HG03175 (cell line): ENCODE results near the gene OIT3.

Source experiments
- ATAC-seq: cut with Tn5 transposase; IDR thresholded peaks from one replicate; pipeline ENCODE4 v1.9.1; 2021; ENCODE audit warnings: mild to moderate bottlenecking, moderate library complexity; ENCODE audit not compliant: unreplicated experiment

Gene OIT3

GRCh38 chr10:72893136-72893798, at the start of gene OIT3:
OIT3 (plus strand) TSS chr10:72893739; CDS start chr10:72893799, 60 bp downstream.
- ATAC-seq = no peak

- no peak for ATAC-seq
Observed at GRCh38 chr10:72846238-72846637, 47.3 kb upstream of the OIT3 start.

GRCh38 chr10:72847681-72848080, 45.9 kb upstream of the OIT3 start:
- ATAC-seq = no peak

DNA sequence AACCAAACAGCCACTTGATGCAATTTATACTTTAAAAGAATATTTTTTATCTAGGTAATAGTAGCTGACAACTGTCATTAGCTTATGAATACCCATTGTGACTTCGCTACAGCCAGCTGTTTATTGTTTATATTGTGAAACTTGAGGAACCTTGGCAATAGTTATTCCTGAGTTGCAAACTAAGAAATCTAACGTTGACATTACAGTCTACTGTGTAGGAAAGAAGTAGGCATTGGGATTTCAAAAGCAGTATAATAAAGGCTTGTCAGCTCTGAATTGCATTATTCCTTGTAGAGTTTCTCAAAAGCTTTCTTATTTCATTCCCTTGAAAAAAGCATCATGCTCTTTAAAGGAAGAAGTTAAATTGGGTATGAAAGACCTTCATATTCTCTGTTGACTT, 42.7 kb upstream of the OIT3 start:
- no peak for ATAC-seq

DNA sequence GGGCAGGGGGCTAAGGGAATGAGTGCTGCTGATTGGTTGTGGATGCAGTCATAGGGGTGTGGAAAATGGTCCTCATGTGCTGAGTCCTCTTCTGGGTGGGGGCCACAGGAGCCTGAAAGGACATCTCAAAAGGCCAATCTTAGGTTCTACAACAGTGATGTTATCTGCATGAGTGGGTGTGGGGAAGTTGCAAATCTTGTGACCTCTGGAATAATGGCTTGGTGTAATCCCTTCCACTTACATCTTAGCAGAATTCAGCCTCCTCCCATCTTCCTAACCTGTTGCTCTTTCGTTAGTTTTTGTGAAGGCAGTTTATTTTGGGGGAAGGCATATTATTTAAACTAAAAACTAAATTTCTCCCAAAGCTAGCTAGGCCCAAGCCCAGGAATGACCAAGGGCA, 42.0 kb upstream of the OIT3 start:
- ATAC-seq = no peak

- no peak for ATAC-seq
Observed at GRCh38 chr10:72852508-72852907, 41.0 kb upstream of the OIT3 start.

DNA sequence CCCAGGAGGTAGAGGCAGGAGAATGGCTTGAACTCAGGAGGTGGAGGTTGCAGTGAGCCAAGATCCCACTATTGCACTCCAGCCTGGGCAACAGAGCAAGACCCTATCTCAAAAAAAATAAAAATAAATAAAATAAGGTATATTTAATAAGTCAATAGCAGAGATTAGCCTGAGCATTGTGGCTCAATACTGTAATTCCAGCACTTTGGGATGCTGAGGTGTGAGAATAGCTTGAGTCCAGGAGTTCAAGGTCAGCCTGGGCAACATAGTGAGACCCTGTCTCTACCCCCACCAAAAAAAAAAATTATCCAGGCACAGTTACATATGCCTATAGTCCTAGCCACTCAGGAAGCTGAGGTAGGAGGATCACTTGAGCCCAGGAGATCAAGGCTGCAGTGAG, 38.4 kb upstream of the OIT3 start:
- ATAC-seq = no peak

GRCh38 chr10:72855790-72856189, 37.7 kb upstream of the OIT3 start:
- no peak for ATAC-seq

GRCh38 chr10:72858067-72858466, 35.5 kb upstream of the OIT3 start:
- no peak for ATAC-seq

- ATAC-seq = no peak
Observed at GRCh38 chr10:72862957-72863356, 30.6 kb upstream of the OIT3 start.

- ATAC-seq = no peak
Observed at GRCh38 chr10:72875250-72876055, 18.1 kb upstream of the OIT3 start.

GRCh38 chr10:72879245-72879644, 14.3 kb upstream of the OIT3 start:
- no peak for ATAC-seq

DNA sequence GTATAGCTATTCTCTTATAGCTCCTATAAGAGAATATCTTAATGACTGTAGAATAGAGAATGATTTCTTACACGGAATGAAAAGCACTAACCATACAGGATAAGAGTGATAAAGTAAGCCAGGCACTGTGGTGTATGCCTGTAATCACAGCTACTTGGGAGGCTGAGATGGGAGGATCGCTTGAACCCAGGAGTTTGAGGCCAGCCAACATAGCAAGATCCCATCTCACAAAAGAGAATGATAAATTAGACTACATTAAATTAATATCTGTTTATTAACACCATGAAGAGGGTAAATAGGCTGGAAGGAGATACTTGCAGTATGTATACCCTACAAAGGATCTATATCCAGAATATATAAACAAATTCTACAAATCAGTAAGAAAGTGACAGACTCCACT, 12.2 kb upstream of the OIT3 start:
- no peak for ATAC-seq

DNA sequence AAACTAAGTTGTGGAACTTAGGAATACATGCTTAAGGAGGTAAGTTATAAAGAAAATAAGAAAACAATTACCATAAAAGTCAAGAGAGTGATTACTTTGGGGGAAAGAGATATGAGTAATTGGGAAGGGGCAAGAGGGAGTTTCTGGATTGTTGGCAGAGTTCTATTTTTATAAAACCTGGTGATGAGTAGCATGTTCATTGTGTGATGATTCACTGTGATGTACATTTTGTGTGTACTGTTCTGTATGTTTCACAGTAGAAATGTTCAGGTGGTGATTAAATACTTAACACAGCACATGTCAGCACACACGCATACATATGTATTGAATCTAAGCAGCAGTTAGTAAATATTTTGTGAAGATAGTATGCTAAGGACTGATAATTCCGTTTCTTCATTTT, 9.7 kb upstream of the OIT3 start:
- ATAC-seq = no peak

DNA sequence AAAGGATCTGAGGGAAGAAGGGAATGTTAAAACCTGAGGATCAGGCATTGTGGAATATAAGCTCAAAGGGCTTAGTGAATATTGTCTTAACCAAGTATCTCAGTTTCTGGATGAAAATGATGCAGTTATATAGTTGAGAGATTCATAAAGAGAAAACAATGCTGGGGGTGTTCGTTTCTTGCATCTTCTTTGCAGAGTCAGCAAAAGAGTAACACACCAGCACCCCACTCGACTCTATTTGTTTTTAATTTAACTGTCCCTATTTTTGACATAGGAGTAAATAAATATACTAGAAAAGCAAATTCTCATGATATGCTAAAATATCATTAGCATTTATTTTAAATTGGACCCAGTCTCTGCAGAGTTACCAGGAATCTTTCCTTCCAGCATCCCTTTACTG, 7.6 kb upstream of the OIT3 start:
- ATAC-seq = no peak

DNA sequence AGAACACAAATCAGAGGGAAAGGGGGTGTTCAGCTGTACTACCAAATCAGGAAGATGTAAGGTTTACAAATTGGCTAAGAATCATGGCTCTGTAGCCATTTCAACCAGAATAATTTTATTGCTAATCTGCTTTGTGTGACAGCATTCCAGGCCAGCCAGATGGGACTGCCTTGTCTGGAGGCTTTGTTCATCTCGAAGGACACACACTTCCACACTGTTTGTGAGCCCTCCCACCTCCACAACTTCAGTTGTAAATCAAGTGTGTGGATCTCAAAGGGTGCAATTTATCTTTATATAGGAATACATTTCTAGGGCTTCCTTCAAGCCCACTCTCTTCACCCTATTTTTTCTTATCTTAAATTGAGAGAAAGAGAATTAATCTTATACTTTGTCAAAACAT, 6.9 kb upstream of the OIT3 start:
- no peak for ATAC-seq

DNA sequence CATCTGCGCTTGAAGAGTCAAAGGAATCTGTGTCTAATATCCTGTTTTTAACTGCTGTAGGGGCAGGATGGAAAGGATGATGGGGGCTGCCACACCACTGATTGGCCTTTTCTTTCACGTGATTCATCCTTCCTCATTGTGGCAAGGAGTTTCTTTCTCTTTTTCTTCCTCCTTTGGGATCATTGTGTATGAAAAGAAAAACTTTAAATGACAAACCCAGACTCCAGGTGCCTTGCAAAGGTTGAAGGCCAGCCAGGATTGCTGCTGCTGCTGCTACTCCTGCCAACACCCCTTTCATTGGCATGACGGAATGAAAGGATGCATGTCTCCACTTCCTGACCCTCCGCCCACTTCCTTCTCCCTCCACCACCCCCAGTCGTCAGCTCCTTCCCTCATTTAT, 6.5 kb upstream of the OIT3 start:
- no peak for ATAC-seq

DNA sequence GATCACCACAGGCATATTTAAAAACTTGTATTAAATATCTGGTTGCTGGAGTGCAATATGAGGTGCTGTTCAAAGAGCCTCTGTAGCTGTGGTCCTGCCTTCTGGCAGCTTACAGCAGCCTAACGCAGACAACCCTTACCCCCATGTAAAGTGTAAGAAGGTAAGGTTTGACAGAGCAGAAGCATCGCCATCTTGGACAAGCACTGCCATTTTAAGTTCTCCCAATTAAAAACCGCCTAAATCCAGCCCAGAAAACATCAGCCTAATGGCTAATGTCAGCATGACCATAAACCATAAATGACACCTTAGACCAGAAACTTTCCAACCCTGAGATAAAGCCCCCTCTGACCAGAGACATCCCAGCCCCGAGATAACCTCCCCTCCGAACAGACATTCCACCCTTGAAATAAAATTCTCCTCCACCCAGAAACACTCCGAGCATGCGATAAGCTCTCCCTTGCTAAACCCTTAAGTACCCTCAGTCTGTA, 5.3 kb upstream of the OIT3 start:
- no peak for ATAC-seq

DNA sequence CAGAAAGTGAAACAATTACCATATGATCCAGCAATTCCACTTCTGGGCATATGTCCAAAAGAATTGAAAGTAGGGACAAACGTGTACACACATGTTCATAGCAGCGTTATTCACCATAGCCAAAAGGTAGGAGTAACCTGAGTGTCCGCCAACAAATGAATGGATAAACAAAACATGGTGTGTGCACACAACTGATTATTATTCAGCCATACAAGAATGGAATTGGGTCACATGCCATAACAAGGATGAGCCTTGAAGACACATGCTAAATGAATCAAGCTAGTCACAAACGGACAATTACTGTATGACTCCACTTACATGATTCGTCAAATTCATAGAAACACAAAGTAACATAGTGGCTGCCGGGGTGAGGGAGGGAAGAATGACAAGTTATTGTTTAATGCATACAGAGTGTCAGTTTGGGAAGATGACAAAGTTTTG, 4.1 kb upstream of the OIT3 start:
- ATAC-seq = no peak

GRCh38 chr10:72890086-72890485, 3.5 kb upstream of the OIT3 start:
- ATAC-seq = no peak

DNA sequence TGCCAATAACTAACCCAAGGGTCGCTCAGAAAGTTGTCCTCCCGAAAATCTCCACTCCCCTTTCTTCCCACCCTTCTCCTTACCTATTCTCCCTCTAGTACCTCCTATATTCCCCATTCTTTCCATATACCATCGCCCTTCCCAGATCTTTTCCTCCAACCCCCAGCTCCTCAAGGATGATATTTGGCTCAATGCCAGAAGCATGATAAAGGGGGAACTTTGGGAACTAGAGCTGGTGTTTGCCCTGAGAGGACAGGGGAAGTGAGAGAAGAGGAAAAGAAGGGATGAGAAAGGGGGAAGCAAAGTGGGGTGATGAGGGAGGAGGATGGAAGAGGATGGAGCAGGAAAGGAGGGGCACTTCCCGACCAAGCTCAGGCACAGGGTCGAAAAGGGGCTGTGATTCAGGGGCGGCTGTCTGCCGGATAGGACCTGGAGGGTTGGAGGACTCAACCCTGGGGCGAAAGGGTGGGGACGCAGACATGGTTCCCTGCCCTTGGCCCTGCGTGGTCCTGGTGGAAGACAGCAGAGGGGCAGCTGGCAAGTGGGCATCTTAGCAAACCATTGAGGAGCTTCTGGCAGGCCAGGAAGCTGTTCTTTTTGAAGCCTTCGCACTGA, 1.8 kb downstream of the OIT3 start:
- ATAC-seq = no peak

DNA sequence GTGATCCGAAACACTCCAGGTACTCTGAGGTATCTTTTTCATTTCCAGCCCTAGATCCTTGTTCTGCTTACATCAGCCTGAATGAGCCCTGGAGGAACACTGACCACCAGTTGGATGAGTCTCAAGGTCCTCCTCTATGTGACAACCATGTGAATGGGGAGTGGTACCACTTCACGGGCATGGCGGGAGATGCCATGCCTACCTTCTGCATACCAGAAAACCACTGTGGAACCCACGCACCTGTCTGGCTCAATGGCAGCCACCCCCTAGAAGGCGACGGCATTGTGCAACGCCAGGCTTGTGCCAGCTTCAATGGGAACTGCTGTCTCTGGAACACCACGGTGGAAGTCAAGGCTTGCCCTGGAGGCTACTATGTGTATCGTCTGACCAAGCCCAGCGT, 5.1 kb downstream of the OIT3 start:
- no peak for ATAC-seq
